Measurements from ENCODE around the gene SEMA3B. TPM values are rescaled to one million over a fixed set of nuclear protein-coding genes. Genes with fewer than 3 reads are reported as not detected.

Gene SEMA3B
- total and polyA plus RNA-seq, 2 of the 4 experiments (the other 2 are of a cell fraction) = 4.3 to 29.3 TPM

GRCh38 chr3:50224639-50225038 is 44.3 kb upstream of the SEMA3B start:
- Histone ChIP-seq H2BK120ac (ENCODE audit: low read depth, low read length) (no peak overlapping the region), H3K9me1 (ENCODE audit: insufficient read depth, low read length) (peaks cover 4% of the 10 kb centered on the region; the same call in 1 of the 2 replicates), H3K23ac (ENCODE audit: low read depth, low read length) (no peak overlapping the region), H3K9ac (ENCODE audit: low read depth, low read length) (no peak overlapping the region), H3K18ac (ENCODE audit: low read depth, low read length) (no peak overlapping the region), H2AK5ac (ENCODE audit: low read depth, low read length) (no peak overlapping the region), H3K14ac (replicated peaks; ENCODE audit: low read depth, low read length) (no peak overlapping the region), H4K8ac (ENCODE audit: low read depth in 2 of 2, low read length in 2 of 2) (no peak overlapping the region), H3K36me3 (ENCODE audit: control insufficient read depth, insufficient read depth, low read length) (no peaks in the 10 kb centered on the region), H4K91ac (ENCODE audit: insufficient read depth, low read depth, low read length) (no peak overlapping the region), H3K79me1 (ENCODE audit: low read depth in 1 of 2, low read length in 2 of 2) (peaks cover 0 to 10% of the 10 kb centered on the region in 2 experiments; a peak in 2 of 4 replicates), H3K4me1 (ENCODE audit: control insufficient read depth, insufficient read depth, low read length) (peaks cover 7% of the 10 kb centered on the region), H2BK15ac (ENCODE audit: low read depth, low read length) (no peak overlapping the region), H2BK5ac (ENCODE audit: low read depth, low read length, poor library complexity, severe bottlenecking) (no peak overlapping the region), H3K4ac (ENCODE audit: low read depth, low read length) (no peak overlapping the region), H3K4me2 (ENCODE audit: low read depth, low read length) (no peak overlapping the region), H2BK20ac (ENCODE audit: low read depth, low read length) (no peak overlapping the region), H3K56ac (ENCODE audit: extremely low read depth, insufficient read depth, low read length) (no peak overlapping the region), H2AFZ (replicated peaks; ENCODE audit: low read length, poor library complexity) (no peak overlapping the region), H4K20me1 (ENCODE audit: insufficient read depth, low read length) (no peaks in the 10 kb centered on the region), H3K27ac (ENCODE audit: insufficient read depth, low read length) (no peak overlapping the region), H4K5ac (ENCODE audit: low read depth, low read length) (no peak overlapping the region), H3K4me3 (ENCODE audit: insufficient read depth, low read depth, low read length) (no peak overlapping the region), H3K27me3 (ENCODE audit: control insufficient read depth, insufficient read depth, low read length) (peaks cover 3% of the 10 kb centered on the region; the same call in 1 of the 2 replicates), H2AK9ac (replicated peaks; ENCODE audit: low read depth, low read length, poor library complexity) (no peak overlapping the region), H3K9me3 (ENCODE audit: control insufficient read depth, insufficient read depth, low read length) (no peaks in the 10 kb centered on the region)
- ATAC-seq (ENCODE audit: low read depth) (no peak), DNase-seq (no peak)
- dilution Hi-C loops (cut with HindIII; ENCODE audit: low sequenced_read_pairs, unreplicated experiment) = no loop called here
- CTCF ChIA-PET = interaction anchor here (0.6 to 2.7 kb wide), 3 partner anchors 15 to 1995 kb away, joined by 3 to 22 read pairs (median 5); no protein-coding TSS in a partner anchor
- intact Hi-C loops (cut with micrococcal nuclease) = loop anchor here (5.0 kb wide), 1 partner anchor 318 kb away; no protein-coding TSS in a partner anchor
- TF ChIP-seq RAD21 (IDR thresholded peaks at IDR 0.05; ENCODE audit: low read length) (no peak), FOS (IDR thresholded peaks at IDR 0.05; ENCODE audit: low read depth, low read length) (no peak), MAFK (IDR thresholded peaks at IDR 0.05; ENCODE audit: low read depth, low read length) (no peak), MAZ (IDR thresholded peaks at IDR 0.05; ENCODE audit: borderline replicate concordance, low read depth, low read length) (no peak), MXI1 (IDR thresholded peaks at IDR 0.05; ENCODE audit: borderline replicate concordance, low read depth, low read length) (no peak)
- in situ Hi-C loops (cut with MboI; ENCODE audit: low sequenced_read_pairs) = loop anchor here (5.0 kb wide), 2 partner anchors 32 to 48 kb away; partner anchors contain the start of gene GNAT1
- no TSS peak for BruUV-seq (replicated peaks)
- POLR2A ChIA-PET (ENCODE audit: unreplicated experiment) = no interaction called here
- 59% methylated on average over 5 of the region's 5 CpGs; no CpG with 5 or more reads in 1 of the 2 experiments for WGBS, 2 experiments (ENCODE audit: extremely low coverage in 2 of 2, insufficient read length in 1 of 2)
